Mucosa of descending colon (tissue), 3 donors: ENCODE results near the gene GLRX. TPM values are rescaled to one million over a fixed set of nuclear protein-coding genes. Genes with fewer than 3 reads are reported as not detected.

ENCODE experiments used
- ATAC-seq: fragments of 200-7000 bp; cut with Tn5 transposase; one replicate; pipeline ENCODE4 v1.9.1; 2020; ENCODE audit warnings: mild to moderate bottlenecking, moderate library complexity
- DNase-seq, 3 donors: peaks; one replicate each; pipeline ENCODE4 v3.0.0-alpha.2; 2020
- H3K36me3 ChIP-seq: fragments of 200-600 bp; one replicate; pipeline ENCODE4 v1.8.0; 2021; ENCODE audit warnings: low read depth, mild to moderate bottlenecking
- H3K4me1 ChIP-seq: fragments of 200-600 bp; one replicate; pipeline ENCODE4 v1.8.0; 2021; ENCODE audit warnings: low read depth, mild to moderate bottlenecking
- H3K4me3 ChIP-seq: fragments of 200-600 bp; one replicate; pipeline ENCODE4 v1.8.0; 2021; ENCODE audit warnings: mild to moderate bottlenecking
- H3K9me3 ChIP-seq: fragments of 200-600 bp; one replicate; pipeline ENCODE4 v1.8.0; 2021; ENCODE audit warnings: mild to moderate bottlenecking
- intact Hi-C, 2 donors: fragments of 100-400 bp; cut with DNase I in 1 of 2; cut with micrococcal nuclease in 1 of 2; formaldehyde crosslinking; loops; one replicate each; pipeline versions ENCODE4 v1.11.0 to v1.11.1; 2022; cut with DNase I, micrococcal nuclease
- total RNA-seq, 3 donors: library from RNA; stranded (reverse); fragmentation: NEBNext Ultra II Directional in 2 of 3; extraction: Animal tissue kit (Norgen Biotek cat#: 25700) in 2 of 3; gene quantifications; one replicate each; pipeline versions ENCODE4 v1.2.1 to v1.2.4, GENCODE V29; 2021 to 2023
- TF ChIP-seq, protein P1 (sequence below): fragments of 200-600 bp; IDR thresholded peaks from one replicate; pipeline ENCODE4 v1.8.0; 2022; ENCODE audit warnings: antibody characterized with exemption, mild to moderate bottlenecking
- donor health status: DM: no; HTN: no; CAD: no; lungs with moderate emphysema.
- donor health status: DM: no; HTN: no; CAD: no.
- donor health status: DM: no; HTN: yes; CAD: no.

Gene GLRX
- total RNA-seq, 3 donors from 2014 or later = 40.6 to 90.5 (median 65.5) TPM

GRCh38 chr5:95794070-95794516 lies 28.4 kb downstream of the GLRX start:
- ATAC-seq = no peak
- Histone ChIP-seq H3K9me3 (no peaks in the 10 kb centered on the region), H3K4me3 (no peak overlapping the region), H3K4me1 (no peaks in the 10 kb centered on the region), H3K36me3 (no peaks in the 10 kb centered on the region)
- DNase-seq = no peak
- TF ChIP-seq, protein P1, sequence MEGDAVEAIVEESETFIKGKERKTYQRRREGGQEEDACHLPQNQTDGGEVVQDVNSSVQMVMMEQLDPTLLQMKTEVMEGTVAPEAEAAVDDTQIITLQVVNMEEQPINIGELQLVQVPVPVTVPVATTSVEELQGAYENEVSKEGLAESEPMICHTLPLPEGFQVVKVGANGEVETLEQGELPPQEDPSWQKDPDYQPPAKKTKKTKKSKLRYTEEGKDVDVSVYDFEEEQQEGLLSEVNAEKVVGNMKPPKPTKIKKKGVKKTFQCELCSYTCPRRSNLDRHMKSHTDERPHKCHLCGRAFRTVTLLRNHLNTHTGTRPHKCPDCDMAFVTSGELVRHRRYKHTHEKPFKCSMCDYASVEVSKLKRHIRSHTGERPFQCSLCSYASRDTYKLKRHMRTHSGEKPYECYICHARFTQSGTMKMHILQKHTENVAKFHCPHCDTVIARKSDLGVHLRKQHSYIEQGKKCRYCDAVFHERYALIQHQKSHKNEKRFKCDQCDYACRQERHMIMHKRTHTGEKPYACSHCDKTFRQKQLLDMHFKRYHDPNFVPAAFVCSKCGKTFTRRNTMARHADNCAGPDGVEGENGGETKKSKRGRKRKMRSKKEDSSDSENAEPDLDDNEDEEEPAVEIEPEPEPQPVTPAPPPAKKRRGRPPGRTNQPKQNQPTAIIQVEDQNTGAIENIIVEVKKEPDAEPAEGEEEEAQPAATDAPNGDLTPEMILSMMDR = no peak
- intact Hi-C loops = no loop called here

DNA sequence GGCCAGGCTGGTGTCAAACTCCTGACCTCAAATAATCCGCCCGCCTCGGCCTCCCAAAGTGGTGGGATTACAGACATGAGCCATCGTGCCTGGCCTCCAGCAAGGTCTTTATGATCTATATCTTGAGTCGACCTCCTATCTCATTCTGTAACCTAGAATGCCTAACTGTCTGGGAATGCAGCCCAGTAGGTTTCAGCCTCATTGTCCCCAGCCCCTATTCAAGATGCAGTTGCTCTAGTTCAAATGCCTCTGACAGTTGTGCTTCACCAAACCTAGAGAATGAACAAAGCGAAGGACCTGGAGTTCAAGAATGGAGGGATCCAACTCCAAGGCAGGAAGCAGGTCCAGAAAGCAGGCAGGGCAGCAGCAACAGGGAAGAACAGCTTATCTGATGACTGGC lies 30.8 kb downstream of the GLRX start:
- H3K9me3 ChIP-seq = no peaks in the 10 kb centered on the region
- DNase-seq (no peak), ATAC-seq (no peak)
- H3K36me3 ChIP-seq = no peaks in the 10 kb centered on the region
- TF ChIP-seq, protein P1 = no peak
- H3K4me1 ChIP-seq = no peaks in the 10 kb centered on the region
- no peak overlapping the region for H3K4me3 ChIP-seq
- intact Hi-C loops = no loop called here

DNA sequence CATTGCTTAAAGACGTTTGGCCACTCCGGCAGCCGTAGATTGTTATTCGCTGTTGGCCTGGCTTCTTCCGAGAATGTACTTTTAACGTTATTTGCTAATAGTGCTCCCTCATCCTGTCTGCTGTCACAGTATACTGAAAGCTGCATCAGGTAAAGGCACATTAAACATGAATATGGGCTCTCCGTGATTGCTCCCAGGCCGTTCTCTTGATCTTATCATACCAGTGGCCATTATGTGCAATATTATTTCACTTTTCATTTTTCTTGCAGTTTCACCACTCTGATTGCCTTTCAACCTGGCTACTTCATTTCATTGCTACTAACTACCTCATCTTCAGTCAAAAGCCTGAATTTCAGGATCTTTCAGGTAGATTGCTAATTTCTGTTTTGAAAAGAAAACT lies 34.0 kb downstream of the GLRX start:
- H3K9me3 ChIP-seq = no peaks in the 10 kb centered on the region
- intact Hi-C loops = no loop called here
- DNase-seq (no peak), ATAC-seq (no peak)
- H3K4me3 ChIP-seq = no peak overlapping the region
- TF ChIP-seq, protein P1 = no peak
- H3K36me3 ChIP-seq = no peaks in the 10 kb centered on the region
- no peaks in the 10 kb centered on the region for H3K4me1 ChIP-seq

DNA sequence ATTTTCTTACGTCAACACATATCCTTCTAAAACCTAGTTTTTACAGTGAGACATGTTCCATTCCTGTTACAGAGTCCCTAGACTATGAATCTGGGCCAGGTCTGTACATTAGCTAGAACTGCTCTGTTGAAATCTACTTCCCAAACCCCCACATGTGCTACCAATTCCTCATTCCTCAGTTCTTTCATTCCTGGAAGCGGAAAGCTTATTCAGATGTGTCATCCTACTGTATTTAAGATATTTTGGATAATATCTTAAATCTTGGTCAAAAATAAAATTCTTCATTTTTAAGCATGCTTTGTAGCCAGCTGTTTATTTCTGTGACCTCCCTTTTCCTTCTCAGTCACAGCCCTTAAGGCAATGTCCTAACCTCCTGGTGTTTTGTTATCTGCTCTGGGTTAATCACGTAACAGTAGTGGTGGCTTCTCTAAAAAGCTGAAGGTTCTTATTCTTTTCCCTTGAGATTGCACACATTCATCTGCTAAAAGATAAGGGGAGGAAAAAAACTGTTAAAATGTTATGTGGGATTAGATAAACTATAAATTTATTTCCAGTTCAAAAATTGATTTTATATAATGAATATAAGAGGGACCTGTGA lies 35.6 kb downstream of the GLRX start:
- no peak overlapping the region for H3K4me3 ChIP-seq
- no peaks in the 10 kb centered on the region for H3K4me1 ChIP-seq
- intact Hi-C loops = no loop called here
- TF ChIP-seq, protein P1 = no peak
- ATAC-seq = no peak
- no peaks in the 10 kb centered on the region for H3K36me3 ChIP-seq
- H3K9me3 ChIP-seq = no peaks in the 10 kb centered on the region
- no peak for DNase-seq

DNA sequence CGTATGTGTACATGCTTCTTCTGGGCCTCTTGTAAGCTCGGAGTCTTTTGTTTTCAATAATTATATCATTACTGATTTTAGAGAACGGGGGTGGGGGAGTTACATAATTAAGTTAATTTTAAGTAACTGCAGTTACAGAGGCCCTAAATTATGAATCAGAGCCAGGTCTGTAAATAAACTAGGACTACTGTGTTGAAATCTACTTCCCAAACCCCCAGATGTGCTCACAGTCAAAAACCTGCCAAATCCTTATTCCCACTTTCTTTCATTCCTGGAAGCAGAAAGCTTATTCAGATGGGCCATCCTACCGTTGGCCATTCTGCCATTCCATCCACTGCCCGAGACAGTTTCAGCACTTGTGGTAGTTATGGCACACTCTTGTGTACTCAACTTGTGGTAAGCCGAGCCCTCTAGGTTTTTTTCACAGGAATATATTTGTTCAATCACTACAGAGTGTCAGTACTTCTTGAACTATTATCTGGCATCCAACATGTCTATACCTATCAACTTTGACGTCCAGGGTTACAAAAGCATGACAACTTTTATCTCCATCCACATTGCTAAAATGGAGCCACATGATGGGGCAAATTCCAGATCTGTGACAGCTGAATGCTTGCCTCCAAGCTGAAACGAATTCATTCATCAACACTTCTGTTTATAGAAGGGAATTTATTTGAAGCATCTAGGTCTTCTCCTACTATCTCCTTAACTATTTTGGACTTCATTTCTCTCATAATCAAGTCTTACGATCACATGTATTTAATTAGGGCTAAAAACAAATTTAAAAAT lies 37.8 kb downstream of the GLRX start:
- ATAC-seq = no peak
- no peaks in the 10 kb centered on the region for H3K4me1 ChIP-seq
- H3K9me3 ChIP-seq = no peaks in the 10 kb centered on the region
- H3K4me3 ChIP-seq = no peak overlapping the region
- TF ChIP-seq, protein P1 = no peak
- no peaks in the 10 kb centered on the region for H3K36me3 ChIP-seq
- intact Hi-C loops = loop anchor here in 1 of 2 donors (5.0 kb wide), 1 partner anchor 63 kb away; no protein-coding TSS in a partner anchor
- no peak for DNase-seq
